Measurements from ENCODE around the gene ZFYVE19. TPM values are rescaled to one million over a fixed set of nuclear protein-coding genes. Genes with fewer than 3 reads are reported as not detected.

The ZFYVE19 gene
- 30.8 TPM for polyA plus RNA-seq (2013)

DNA sequence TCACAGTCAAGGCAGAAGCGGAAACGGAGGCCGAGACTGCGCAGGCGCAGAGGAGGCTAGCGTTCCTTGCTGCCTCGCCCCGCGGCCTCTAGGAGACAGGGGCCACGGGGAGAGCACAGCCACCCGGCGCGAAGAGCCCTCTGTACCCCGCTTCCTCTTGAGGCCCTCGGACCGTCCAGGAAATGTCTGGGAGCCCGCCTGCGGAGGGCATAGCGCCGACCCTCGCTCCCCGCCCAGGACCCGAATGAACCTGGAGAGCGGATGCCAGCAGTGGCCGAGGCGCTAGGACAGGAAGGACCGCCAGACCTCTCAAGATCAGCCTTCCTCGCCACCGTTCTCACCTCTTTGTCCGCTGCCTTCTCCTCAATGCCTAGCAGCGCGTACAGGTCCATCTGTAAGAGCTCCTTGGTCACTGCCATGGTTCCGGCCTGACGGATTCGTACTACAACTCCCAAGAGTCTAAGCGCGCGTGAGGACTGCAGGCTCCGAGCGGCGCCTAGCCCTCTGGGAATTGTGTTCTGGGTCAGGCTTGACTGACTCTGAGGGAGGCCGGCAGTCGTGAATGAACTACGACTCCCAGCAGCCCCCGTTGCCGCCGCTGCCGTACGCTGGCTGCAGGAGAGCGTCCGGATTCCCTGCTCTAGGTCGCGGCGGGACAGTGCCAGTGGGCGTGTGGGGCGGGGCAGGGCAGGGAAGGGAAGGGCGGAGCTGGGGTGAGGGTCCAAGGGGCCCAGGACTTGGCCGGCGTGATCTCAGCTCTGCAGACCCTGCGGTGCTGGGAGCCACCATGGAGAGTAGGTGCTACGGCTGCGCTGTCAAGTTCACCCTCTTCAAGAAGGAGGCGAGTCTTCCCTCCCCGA is at the start of gene ZFYVE19, which contains the start of gene DNAJC17:
TSS of gene ZFYVE19 (plus strand) at position 62 of the 860 bp plus-strand sequence. CDS start at position 563, 501 bp downstream.
TSS of gene DNAJC17 (minus strand) at position 446 of the 860 bp plus-strand sequence. CDS start at position 419, 27 bp downstream.
- ChIA-PET CTCF (interaction anchor here (0.6 to 0.8 kb wide), 2 partner anchors 22 to 28 kb away, joined by 3 read pairs; no protein-coding TSS in a partner anchor), POLR2A (interaction anchor here (0.6 to 1.5 kb wide), 2 partner anchors 10 to 283 kb away, joined by 3 to 5 read pairs; no protein-coding TSS in a partner anchor)
- peak within 1 kb of the TSS; percentile 83 to 92 for H3K27ac ChIP-seq (ENCODE audit: insufficient read depth in 1 of 2, low read depth in 1 of 2, low read length in 2 of 2, poor library complexity in 1 of 2, severe bottlenecking in 2 of 2)
- WGBS (ENCODE audit: insufficient coverage), result 0% methylated on average over 59 of the region's 64 CpGs
- H3K4me1 ChIP-seq (ENCODE audit: control extremely low read depth in 1 of 4, control insufficient read depth in 4 of 4, insufficient read depth in 4 of 4, low read length in 3 of 4), result peaks cover 5 to 29% (median 18%) of the 10 kb centered on the region in 4 experiments
- peak; percentile 96 to 99 (median 98) for DNase-seq
- peak within 1 kb of the TSS; percentile 89 to 99 (median 96) for H3K4me3 ChIP-seq (ENCODE audit: control insufficient read depth in 1 of 7, extremely low read depth in 1 of 7, insufficient read depth in 4 of 7, low read depth in 2 of 7, low read length in 6 of 7)
- peaks cover 3 to 28% (median 18%) of the 10 kb centered on the region in 4 experiments for H3K36me3 ChIP-seq (ENCODE audit: control insufficient read depth in 4 of 4, insufficient read depth in 4 of 4, low read length in 3 of 4)
- no peaks in the 10 kb centered on the region for H3K9me3 ChIP-seq (ENCODE audit: control extremely low read depth in 1 of 5, control insufficient read depth in 4 of 5, insufficient read depth in 2 of 5, low read depth in 1 of 5, low read length in 4 of 5)
- H3K27me3 ChIP-seq (replicated peaks in 2 of 5; ENCODE audit: control insufficient read depth in 4 of 5, insufficient read depth in 5 of 5, low read length in 4 of 5), result no peaks in the 10 kb centered on the region

- Histone ChIP-seq H3K27me3 (replicated peaks in 2 of 5; ENCODE audit: control insufficient read depth in 4 of 5, insufficient read depth in 5 of 5, low read length in 4 of 5) (no peaks in the 10 kb centered on the region), H3K36me3 (ENCODE audit: control insufficient read depth in 4 of 4, insufficient read depth in 4 of 4, low read length in 3 of 4) (no peaks in the 10 kb centered on the region), H3K9me3 (ENCODE audit: control extremely low read depth in 1 of 5, control insufficient read depth in 4 of 5, insufficient read depth in 2 of 5, low read depth in 1 of 5, low read length in 4 of 5) (no peaks in the 10 kb centered on the region), H3K4me1 (ENCODE audit: control extremely low read depth in 1 of 4, control insufficient read depth in 4 of 4, insufficient read depth in 4 of 4, low read length in 3 of 4) (peaks cover 5 to 53% (median 39%) of the 10 kb centered on the region in 4 experiments), H3K4me3 (ENCODE audit: control insufficient read depth in 1 of 7, extremely low read depth in 1 of 7, insufficient read depth in 4 of 7, low read depth in 2 of 7, low read length in 6 of 7) (no peak overlapping the region), H3K27ac (ENCODE audit: insufficient read depth in 1 of 2, low read depth in 1 of 2, low read length in 2 of 2, poor library complexity in 1 of 2, severe bottlenecking in 2 of 2) (no peak overlapping the region)
- no peak for DNase-seq
- WGBS (ENCODE audit: insufficient coverage), result 95% methylated on average over 5 of the region's 5 CpGs
- POLR2A ChIA-PET, result no interaction called here
- CTCF ChIA-PET, result interaction anchor here (2.1 to 14.6 kb wide), 2 partner anchors 13 to 25 kb away, joined by 5 to 123 read pairs; no protein-coding TSS in a partner anchor
Measured at GRCh38 chr15:40759961-40760360, 46.9 kb upstream of the ZFYVE19 start.

GRCh38 chr15:40762919-40763800 is 43.7 kb upstream of the ZFYVE19 start:
- 32% methylated on average over 16 of the region's 55 CpGs for WGBS (ENCODE audit: insufficient coverage)
- H3K4me3 ChIP-seq (ENCODE audit: control insufficient read depth in 1 of 7, extremely low read depth in 1 of 7, insufficient read depth in 4 of 7, low read depth in 2 of 7, low read length in 6 of 7), result peak overlapping the region; percentile 47 to 81 (median 64)
- no peaks in the 10 kb centered on the region for H3K27me3 ChIP-seq (replicated peaks in 2 of 5; ENCODE audit: control insufficient read depth in 4 of 5, insufficient read depth in 5 of 5, low read length in 4 of 5)
- H3K9me3 ChIP-seq (ENCODE audit: control extremely low read depth in 1 of 5, control insufficient read depth in 4 of 5, insufficient read depth in 2 of 5, low read depth in 1 of 5, low read length in 4 of 5), result no peaks in the 10 kb centered on the region
- H3K4me1 ChIP-seq (ENCODE audit: control extremely low read depth in 1 of 4, control insufficient read depth in 4 of 4, insufficient read depth in 4 of 4, low read length in 3 of 4), result peaks cover 5 to 57% (median 40%) of the 10 kb centered on the region in 4 experiments
- peaks cover 0 to 19% (median 10%) of the 10 kb centered on the region in 4 experiments for H3K36me3 ChIP-seq (ENCODE audit: control insufficient read depth in 4 of 4, insufficient read depth in 4 of 4, low read length in 3 of 4)
- DNase-seq, result peak in 2 of 3 donors; percentile 62 to 75
- CTCF ChIA-PET, result interaction anchor here (1.1 to 14.6 kb wide), 4 partner anchors 12 to 22 kb away, joined by 3 to 123 read pairs (median 8); no protein-coding TSS in a partner anchor
- H3K27ac ChIP-seq (ENCODE audit: insufficient read depth in 1 of 2, low read depth in 1 of 2, low read length in 2 of 2, poor library complexity in 1 of 2, severe bottlenecking in 2 of 2), result no peak overlapping the region
- POLR2A ChIA-PET, result no interaction called here

DNA sequence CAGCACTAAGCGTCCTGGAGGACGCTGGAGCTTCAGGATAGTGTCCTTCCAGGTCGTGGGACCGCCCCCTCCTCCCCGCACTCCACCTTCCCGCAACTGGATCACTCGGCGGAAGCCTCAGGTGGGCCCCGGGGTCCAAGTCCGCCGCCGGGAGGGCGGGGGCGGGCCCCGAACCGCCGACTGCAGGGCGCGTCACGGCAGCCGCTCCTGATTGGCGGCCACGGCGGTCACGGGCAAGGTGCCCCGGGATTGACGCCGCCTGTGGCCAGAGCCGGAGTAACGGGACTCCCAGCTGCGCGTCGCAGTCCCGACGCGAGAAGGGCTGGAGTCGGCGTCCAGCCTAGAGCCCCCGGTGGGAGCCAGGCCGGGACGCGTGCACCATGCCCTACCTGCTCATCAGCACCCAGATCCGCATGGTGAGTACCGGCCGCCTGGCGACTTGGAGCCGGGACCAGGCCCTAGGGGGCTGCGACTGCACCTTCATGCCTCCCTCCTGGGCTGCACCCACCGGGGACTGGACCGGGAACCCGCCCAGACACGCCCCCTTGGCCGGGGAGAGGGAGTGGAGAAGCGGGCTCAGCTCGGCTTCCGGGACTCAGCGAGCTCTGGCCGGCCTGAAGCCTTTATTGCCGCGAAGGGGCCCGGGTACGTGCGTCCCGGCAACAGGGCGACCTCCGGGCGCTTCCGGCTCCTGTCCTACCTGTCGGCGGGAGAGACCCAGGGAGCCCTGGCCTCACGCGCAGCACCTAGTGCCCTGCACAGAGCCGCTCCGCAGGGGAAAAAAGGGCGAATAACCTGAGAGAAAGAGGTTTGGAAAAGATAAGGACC is 42.9 kb upstream of the ZFYVE19 start, which contains the start of gene GCHFR:
TSS of gene GCHFR (plus strand) at position 268 of the 828 bp plus-strand sequence. CDS start at position 381, 113 bp downstream.
- Histone ChIP-seq H3K4me1 (ENCODE audit: control extremely low read depth in 1 of 4, control insufficient read depth in 4 of 4, insufficient read depth in 4 of 4, low read length in 3 of 4) (peaks cover 5 to 65% (median 48%) of the 10 kb centered on the region in 4 experiments), H3K9me3 (ENCODE audit: control extremely low read depth in 1 of 5, control insufficient read depth in 4 of 5, insufficient read depth in 2 of 5, low read depth in 1 of 5, low read length in 4 of 5) (no peaks in the 10 kb centered on the region), H3K4me3 (ENCODE audit: control insufficient read depth in 1 of 7, extremely low read depth in 1 of 7, insufficient read depth in 4 of 7, low read depth in 2 of 7, low read length in 6 of 7) (peak within 1 kb of the TSS; percentile 47 to 81 (median 64)), H3K27me3 (replicated peaks in 2 of 5; ENCODE audit: control insufficient read depth in 4 of 5, insufficient read depth in 5 of 5, low read length in 4 of 5) (no peaks in the 10 kb centered on the region), H3K36me3 (ENCODE audit: control insufficient read depth in 4 of 4, insufficient read depth in 4 of 4, low read length in 3 of 4) (peaks cover 0 to 25% (median 10%) of the 10 kb centered on the region in 4 experiments), H3K27ac (ENCODE audit: insufficient read depth in 1 of 2, low read depth in 1 of 2, low read length in 2 of 2, poor library complexity in 1 of 2, severe bottlenecking in 2 of 2) (peak within 1 kb of the TSS in 1 of 2 experiments; percentile 57)
- ChIA-PET CTCF (interaction anchor here (1.1 to 14.6 kb wide), 4 partner anchors 13 to 21 kb away, joined by 3 to 123 read pairs (median 8); no protein-coding TSS in a partner anchor), POLR2A (no interaction called here)
- WGBS (ENCODE audit: insufficient coverage), result under 1% methylated on average over 66 of the region's 75 CpGs
- DNase-seq, result peak in 2 of 3 donors; percentile 64 to 77

DNA sequence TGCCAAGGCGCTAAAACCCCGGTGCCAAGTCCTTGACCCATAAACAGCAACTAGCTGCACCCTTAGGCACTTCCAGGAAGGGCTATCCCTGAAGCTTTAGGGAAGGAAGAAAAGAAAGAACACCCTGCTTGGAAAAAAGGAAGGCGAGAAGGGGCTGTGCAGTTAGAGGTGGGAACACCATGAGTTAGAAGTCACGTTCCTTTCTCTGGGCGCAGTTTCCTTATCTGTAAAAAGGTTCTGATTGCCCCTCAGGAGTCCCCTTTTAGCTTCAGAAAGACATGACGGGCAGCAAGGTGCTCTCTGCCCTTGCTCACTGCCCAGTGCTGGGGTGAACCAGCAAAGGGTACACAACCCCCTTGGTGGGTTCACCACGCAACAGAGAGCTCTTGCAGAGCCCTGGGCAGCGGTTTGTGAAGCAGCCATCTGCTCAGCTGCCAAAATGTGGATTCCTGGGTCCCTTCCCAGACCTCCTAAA is 42.2 kb upstream of the ZFYVE19 start:
- POLR2A ChIA-PET, result no interaction called here
- 47% methylated on average over 8 of the region's 8 CpGs for WGBS (ENCODE audit: insufficient coverage)
- peaks cover 0 to 25% (median 10%) of the 10 kb centered on the region in 4 experiments for H3K36me3 ChIP-seq (ENCODE audit: control insufficient read depth in 4 of 4, insufficient read depth in 4 of 4, low read length in 3 of 4)
- peak overlapping the region in 6 of 7 experiments; percentile 30 to 81 (median 69) for H3K4me3 ChIP-seq (ENCODE audit: control insufficient read depth in 1 of 7, extremely low read depth in 1 of 7, insufficient read depth in 4 of 7, low read depth in 2 of 7, low read length in 6 of 7)
- H3K9me3 ChIP-seq (ENCODE audit: control extremely low read depth in 1 of 5, control insufficient read depth in 4 of 5, insufficient read depth in 2 of 5, low read depth in 1 of 5, low read length in 4 of 5), result no peaks in the 10 kb centered on the region
- H3K27me3 ChIP-seq (replicated peaks in 2 of 5; ENCODE audit: control insufficient read depth in 4 of 5, insufficient read depth in 5 of 5, low read length in 4 of 5), result no peaks in the 10 kb centered on the region
- no peak for DNase-seq
- H3K27ac ChIP-seq (ENCODE audit: insufficient read depth in 1 of 2, low read depth in 1 of 2, low read length in 2 of 2, poor library complexity in 1 of 2, severe bottlenecking in 2 of 2), result peak overlapping the region in 1 of 2 experiments; percentile 57
- peaks cover 5 to 72% (median 55%) of the 10 kb centered on the region in 4 experiments for H3K4me1 ChIP-seq (ENCODE audit: control extremely low read depth in 1 of 4, control insufficient read depth in 4 of 4, insufficient read depth in 4 of 4, low read length in 3 of 4)
- CTCF ChIA-PET, result interaction anchor here (1.5 to 14.6 kb wide), 3 partner anchors 12 to 21 kb away, joined by 6 to 123 read pairs (median 9); no protein-coding TSS in a partner anchor

Measured in common myeloid progenitor, CD34-positive (primary cell).